Karpas-422 (cell line): ENCODE data around the gene ZBTB7C. TPM values are rescaled to one million over a fixed set of nuclear protein-coding genes. Genes with fewer than 3 reads are reported as not detected.

Source experiments
- DNase-seq: peaks from one replicate; pipeline ENCODE4 v3.0.0-alpha.2; 2015
- H2AFZ ChIP-seq: fragments of 200-600 bp; sonication (generic); 2 replicates; pipeline ENCODE4 v1.6.1; 2014; ENCODE audit warnings: antibody characterized with exemption, low read length, mixed read lengths
- H3K27ac ChIP-seq: fragments of 200-600 bp; sonication (generic); 2 replicates; pipeline ENCODE4 v1.5.1; 2014; ENCODE audit warnings: mild to moderate bottlenecking, low read length, moderate library complexity
- H3K27me3 ChIP-seq: fragments of 200-600 bp; sonication (generic); 2 replicates; pipeline ENCODE4 v1.6.1; 2014; ENCODE audit warnings: low read length, mixed read lengths
- H3K36me3 ChIP-seq: fragments of 200-600 bp; sonication (generic); 2 replicates; pipeline ENCODE4 v1.6.1; 2014; ENCODE audit warnings: low read length, mixed read lengths; ENCODE audit not compliant: insufficient read depth
- H3K4me1 ChIP-seq: fragments of 200-600 bp; sonication (generic); 2 replicates; pipeline ENCODE4 v1.6.1; 2014; ENCODE audit warnings: mild to moderate bottlenecking, low read length, mixed read lengths
- H3K4me2 ChIP-seq: fragments of 200-600 bp; sonication (generic); 2 replicates; pipeline ENCODE4 v1.6.1; 2014; ENCODE audit warnings: low read length, low read depth, mild to moderate bottlenecking; ENCODE audit not compliant: poor library complexity, severe bottlenecking
- H3K4me3 ChIP-seq: fragments of 200-600 bp; sonication (generic); 2 replicates; pipeline ENCODE4 v1.5.1; 2014; ENCODE audit warnings: mild to moderate bottlenecking, antibody characterized with exemption, low read length, mixed read lengths
- H3K79me2 ChIP-seq: fragments of 200-600 bp; sonication (generic); 2 replicates; pipeline ENCODE4 v1.6.1; 2014; ENCODE audit warnings: mild to moderate bottlenecking, low read length, mixed read lengths
- H3K9ac ChIP-seq: fragments of 200-600 bp; sonication (generic); 2 replicates; pipeline ENCODE4 v1.6.0; 2014; ENCODE audit warnings: low read length
- H3K9me2 ChIP-seq: fragments of 200-600 bp; sonication (generic), shearing (Covaris generic); replicated peaks from 2 replicates; pipeline ENCODE4 v1.6.0; 2014; ENCODE audit warnings: mild to moderate bottlenecking, low read length, moderate library complexity; ENCODE audit not compliant: insufficient read depth
- H3K9me3 ChIP-seq: fragments of 300-700, 200-600 bp; sonication (generic); 2 replicates; pipeline ENCODE4 v1.6.1; 2014; ENCODE audit warnings: low read length, mixed read lengths
- H4K20me1 ChIP-seq: fragments of 200-600 bp; sonication (generic); 2 replicates; pipeline ENCODE4 v1.6.1; 2014; ENCODE audit warnings: mild to moderate bottlenecking, antibody characterized with exemption, low read length, low read depth; ENCODE audit not compliant: insufficient read depth
- total RNA-seq: library from RNA; depleted of rRNA; stranded (reverse); fragments of >200 nt; shearing (Covaris generic); gene quantifications from 2 replicates; pipeline ENCODE4 v1.2.3, GENCODE V29; 2014; ENCODE audit warnings: low replicate concordance

The ZBTB7C gene
- total RNA-seq, 1 experiment from 2014 or later: not detected

DNA sequence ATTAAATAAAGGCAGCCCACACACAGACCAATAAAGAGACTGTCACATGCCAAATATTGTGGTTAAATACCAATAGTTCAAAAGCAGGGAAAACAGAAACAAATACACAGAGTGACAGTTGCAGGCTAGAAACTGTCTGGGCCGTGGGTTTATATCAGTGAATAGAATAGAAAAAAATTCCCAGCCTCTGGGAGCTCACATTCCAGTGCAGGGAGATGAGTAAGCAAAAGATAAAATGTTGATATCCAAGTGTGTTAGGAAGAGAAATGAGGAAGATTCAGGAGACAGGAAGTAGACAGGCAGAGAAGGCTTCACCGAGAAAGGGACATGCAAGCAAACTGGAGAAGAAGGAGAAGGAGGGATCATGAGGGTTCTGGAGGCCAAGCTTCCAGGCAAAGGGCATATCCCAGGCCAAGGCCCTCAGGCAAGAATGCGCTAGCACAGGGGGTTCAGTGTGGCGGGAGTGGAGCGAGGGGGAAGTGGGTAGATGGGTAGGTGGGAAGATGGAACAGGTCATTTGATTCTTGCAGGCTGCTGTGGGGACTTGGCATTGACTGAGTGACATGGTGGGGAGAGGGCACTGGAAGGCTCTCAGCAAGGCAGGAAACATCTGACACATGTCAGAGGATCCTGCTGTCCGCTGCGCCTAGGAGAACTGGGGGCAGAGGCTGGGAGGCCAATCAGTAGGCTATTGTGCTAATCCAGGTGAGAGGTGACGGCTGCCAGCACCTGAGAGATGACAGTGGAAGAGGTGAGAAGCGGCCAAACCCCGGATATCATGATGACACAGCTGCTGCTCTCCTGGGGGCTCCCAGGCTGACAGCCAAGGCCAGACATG lies 89.2 kb downstream of the ZBTB7C start:
- Histone ChIP-seq H3K4me1 (no peaks in the 10 kb centered on the region), H3K4me2 (no peak overlapping the region), H3K4me3 (no peak overlapping the region), H3K36me3 (no peaks in the 10 kb centered on the region), H3K9me2 (no peaks in the 10 kb centered on the region), H2AFZ (no peak overlapping the region), H3K9ac (no peak overlapping the region), H3K79me2 (no peaks in the 10 kb centered on the region), H3K9me3 (no peaks in the 10 kb centered on the region), H3K27ac (no peak overlapping the region), H4K20me1 (no peaks in the 10 kb centered on the region), H3K27me3 (no peaks in the 10 kb centered on the region)
- no peak for DNase-seq

- H3K4me1 ChIP-seq: no peaks in the 10 kb centered on the region
- H3K4me3 ChIP-seq: no peak overlapping the region
- no peak overlapping the region for H3K4me2 ChIP-seq
- no peaks in the 10 kb centered on the region for H3K79me2 ChIP-seq
- H3K9ac ChIP-seq: no peak overlapping the region
- no peaks in the 10 kb centered on the region for H3K9me3 ChIP-seq
- H4K20me1 ChIP-seq: no peaks in the 10 kb centered on the region
- H3K27ac ChIP-seq: no peak overlapping the region
- H3K9me2 ChIP-seq: no peaks in the 10 kb centered on the region
- no peaks in the 10 kb centered on the region for H3K36me3 ChIP-seq
- H3K27me3 ChIP-seq: no peaks in the 10 kb centered on the region
- no peak overlapping the region for H2AFZ ChIP-seq
- no peak for DNase-seq
Observed at GRCh38 chr18:48318436-48318835, 90.7 kb downstream of the ZBTB7C start.

DNA sequence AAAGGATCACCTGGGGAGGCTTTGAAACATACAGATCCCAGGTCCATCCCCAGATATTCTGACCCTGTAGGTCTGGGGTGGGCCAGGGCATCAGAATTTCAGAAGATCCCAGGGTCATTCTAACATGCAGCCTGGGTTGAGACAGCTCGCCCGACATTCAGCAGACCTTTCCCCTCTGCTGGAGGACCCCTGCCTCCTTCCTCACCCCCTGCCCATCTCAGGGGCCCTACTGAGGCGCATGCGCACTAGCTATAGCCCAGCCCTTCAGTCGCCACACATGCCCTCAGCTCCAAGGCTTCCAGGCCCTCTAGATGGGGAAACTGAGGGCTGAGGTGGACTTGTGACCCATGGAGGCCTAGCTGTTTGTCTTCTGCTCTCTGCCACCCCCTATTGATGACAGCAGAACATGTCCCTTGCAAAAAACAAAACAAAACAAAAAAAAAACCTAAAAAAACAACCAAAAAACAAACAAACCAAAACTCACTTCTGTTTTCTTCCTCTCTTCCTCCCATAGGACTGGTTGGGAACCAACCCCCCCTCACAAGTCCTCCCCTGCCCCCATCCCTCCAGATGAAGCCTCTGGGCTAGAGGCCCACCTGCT lies 91.3 kb downstream of the ZBTB7C start:
- DNase-seq: no peak
- Histone ChIP-seq H3K27ac (no peak overlapping the region), H3K27me3 (no peaks in the 10 kb centered on the region), H3K9ac (no peak overlapping the region), H4K20me1 (no peaks in the 10 kb centered on the region), H3K9me3 (no peaks in the 10 kb centered on the region), H3K9me2 (no peaks in the 10 kb centered on the region), H3K36me3 (no peaks in the 10 kb centered on the region), H3K4me3 (no peak overlapping the region), H2AFZ (no peak overlapping the region), H3K4me1 (no peaks in the 10 kb centered on the region), H3K79me2 (no peaks in the 10 kb centered on the region), H3K4me2 (no peak overlapping the region)

DNA sequence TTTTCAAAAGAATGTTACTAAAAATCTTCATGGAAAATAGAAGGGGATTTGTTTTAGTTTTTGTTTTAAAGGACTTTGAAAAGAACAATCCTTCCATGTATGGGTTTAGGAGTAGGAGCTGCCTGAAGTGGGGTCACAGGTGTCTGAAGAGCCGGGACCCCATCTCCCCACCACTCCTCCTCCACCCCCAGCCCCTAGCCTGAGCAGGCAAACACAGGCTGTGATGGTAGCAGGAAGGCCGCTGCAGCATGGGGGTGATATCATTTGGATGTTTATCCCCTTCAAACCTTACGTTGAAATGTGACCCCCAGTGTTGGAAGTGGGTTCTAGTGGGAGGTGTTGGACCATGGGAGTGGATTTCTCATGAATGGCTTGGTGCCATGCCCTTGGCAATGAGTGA lies 93.0 kb downstream of the ZBTB7C start:
- Histone ChIP-seq H3K27ac (no peak overlapping the region), H3K9ac (no peak overlapping the region), H3K4me3 (no peak overlapping the region), H3K79me2 (no peaks in the 10 kb centered on the region), H2AFZ (no peak overlapping the region), H3K27me3 (no peaks in the 10 kb centered on the region), H3K4me1 (no peaks in the 10 kb centered on the region), H3K9me2 (no peaks in the 10 kb centered on the region), H4K20me1 (no peaks in the 10 kb centered on the region), H3K9me3 (no peaks in the 10 kb centered on the region), H3K36me3 (no peaks in the 10 kb centered on the region), H3K4me2 (no peak overlapping the region)
- DNase-seq: no peak

- no peaks in the 10 kb centered on the region for H3K9me3 ChIP-seq
- no peak for DNase-seq
- H2AFZ ChIP-seq: no peak overlapping the region
Observed at GRCh38 chr18:48314690-48315089, 94.5 kb downstream of the ZBTB7C start.

DNA sequence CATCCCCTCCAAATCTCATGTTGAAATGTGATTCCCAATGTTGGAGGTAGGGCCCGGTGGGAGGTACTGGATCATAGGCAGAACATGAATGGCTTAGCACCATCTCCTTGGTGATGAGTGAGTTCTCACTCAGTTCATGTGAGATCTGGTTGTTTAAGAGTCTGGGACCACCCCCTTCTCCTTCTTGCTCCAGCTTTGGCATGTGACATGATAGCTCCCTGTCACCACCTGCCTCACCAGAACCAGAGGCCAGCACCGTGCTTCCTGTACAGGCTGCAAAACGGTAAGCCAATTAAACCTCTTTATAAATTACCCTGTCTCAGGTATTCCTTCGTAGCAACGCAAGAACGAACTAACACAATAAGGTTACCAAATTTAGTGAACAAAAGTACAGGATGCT lies 95.4 kb downstream of the ZBTB7C start:
- Histone ChIP-seq H3K4me1 (no peaks in the 10 kb centered on the region), H3K27ac (no peak overlapping the region), H2AFZ (no peak overlapping the region), H3K9me2 (no peaks in the 10 kb centered on the region), H3K27me3 (no peaks in the 10 kb centered on the region), H4K20me1 (no peaks in the 10 kb centered on the region), H3K9ac (no peak overlapping the region), H3K4me3 (no peak overlapping the region), H3K79me2 (no peaks in the 10 kb centered on the region), H3K4me2 (no peak overlapping the region), H3K9me3 (no peaks in the 10 kb centered on the region), H3K36me3 (no peaks in the 10 kb centered on the region)
- DNase-seq: no peak

More at GRCh38 chr18:48314690-48315089, 94.5 kb downstream of the ZBTB7C start:
- H3K9ac ChIP-seq: no peak overlapping the region
- no peaks in the 10 kb centered on the region for H3K27me3 ChIP-seq
- H3K4me3 ChIP-seq: no peak overlapping the region
- no peaks in the 10 kb centered on the region for H3K79me2 ChIP-seq
- H3K27ac ChIP-seq: no peak overlapping the region
- no peaks in the 10 kb centered on the region for H3K9me2 ChIP-seq
- no peak overlapping the region for H3K4me2 ChIP-seq
- no peaks in the 10 kb centered on the region for H3K36me3 ChIP-seq
- H3K4me1 ChIP-seq: no peaks in the 10 kb centered on the region
- H4K20me1 ChIP-seq: no peaks in the 10 kb centered on the region

DNA sequence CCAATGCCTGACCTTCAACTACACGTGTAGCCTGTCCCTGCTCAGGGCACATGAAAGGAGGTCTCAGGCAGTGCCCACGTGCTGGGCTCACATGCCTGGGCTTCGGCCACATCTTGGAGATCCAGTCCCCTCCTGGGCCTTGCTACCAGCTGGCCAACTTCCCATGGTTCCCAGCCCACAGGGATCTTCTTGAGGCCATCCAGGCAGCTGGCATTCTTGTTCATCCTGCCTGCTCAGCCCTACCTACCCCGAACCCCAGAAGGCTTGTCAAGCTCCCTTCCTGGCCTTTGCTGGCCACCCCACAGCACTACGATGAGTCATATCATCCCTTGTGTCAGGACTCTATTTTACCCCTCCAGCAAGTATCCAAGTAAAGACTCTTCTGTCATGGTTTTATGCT lies 97.1 kb downstream of the ZBTB7C start:
- H3K27me3 ChIP-seq: no peaks in the 10 kb centered on the region
- H3K9ac ChIP-seq: no peak overlapping the region
- H3K9me3 ChIP-seq: no peaks in the 10 kb centered on the region
- no peak overlapping the region for H3K27ac ChIP-seq
- H2AFZ ChIP-seq: no peak overlapping the region
- no peaks in the 10 kb centered on the region for H3K4me1 ChIP-seq
- no peaks in the 10 kb centered on the region for H3K9me2 ChIP-seq
- H4K20me1 ChIP-seq: no peaks in the 10 kb centered on the region
- DNase-seq: no peak
- H3K79me2 ChIP-seq: no peaks in the 10 kb centered on the region
- no peak overlapping the region for H3K4me2 ChIP-seq
- H3K4me3 ChIP-seq: no peak overlapping the region
- no peaks in the 10 kb centered on the region for H3K36me3 ChIP-seq

- Histone ChIP-seq H2AFZ (no peak overlapping the region), H3K27ac (no peak overlapping the region), H3K4me1 (no peaks in the 10 kb centered on the region), H3K9me2 (no peaks in the 10 kb centered on the region), H3K4me2 (no peak overlapping the region), H4K20me1 (no peaks in the 10 kb centered on the region), H3K27me3 (no peaks in the 10 kb centered on the region), H3K79me2 (no peaks in the 10 kb centered on the region), H3K36me3 (no peaks in the 10 kb centered on the region), H3K9ac (no peak overlapping the region), H3K9me3 (no peaks in the 10 kb centered on the region), H3K4me3 (no peak overlapping the region)
- DNase-seq: no peak
Observed at GRCh38 chr18:48310999-48311398, 98.2 kb downstream of the ZBTB7C start.
